ENCODE measurements around the gene TNFSF18.
"Not testable (repeated sequence)": the region's sequence is repeated elsewhere in the genome, so short reads cannot be mapped to it uniquely, and the experiment has no call there.

Gene TNFSF18

GRCh38 chr1:173050865-173051264, at the start of gene TNFSF18:
TSS of gene TNFSF18 (minus strand) at chr1:173050941. CDS start at chr1:173050896, 45 bp downstream.
- Histone ChIP-seq H3K27me3 (ENCODE audit: insufficient read depth, low read length) (no peaks in the 10 kb centered on the region), H3K4me1 (ENCODE audit: insufficient read depth, low read length) (no peaks in the 10 kb centered on the region), H3K9me3 (ENCODE audit: insufficient read depth, low read depth, low read length) (no peaks in the 10 kb centered on the region), H3K36me3 (ENCODE audit: insufficient read depth, low read depth, low read length) (no peaks in the 10 kb centered on the region), H3K4me3 (ENCODE audit: low read length) (no peak within 1 kb of the TSS), H3K9ac (ENCODE audit: low read depth, low read length) (no peak within 1 kb of the TSS), H3K27ac (ENCODE audit: low read length) (no peak within 1 kb of the TSS)

- Histone ChIP-seq H3K9ac (ENCODE audit: low read depth, low read length) (no peak overlapping the region), H3K9me3 (ENCODE audit: insufficient read depth, low read depth, low read length) (no peaks in the 10 kb centered on the region; the same call in 1 of the 2 replicates), H3K27ac (ENCODE audit: low read length) (no peak overlapping the region), H3K4me1 (ENCODE audit: insufficient read depth, low read length) (no peaks in the 10 kb centered on the region), H3K27me3 (ENCODE audit: insufficient read depth, low read length) (no peaks in the 10 kb centered on the region), H3K36me3 (ENCODE audit: insufficient read depth, low read depth, low read length) (no peaks in the 10 kb centered on the region), H3K4me3 (ENCODE audit: low read length) (no peak overlapping the region)
Observed at GRCh38 chr1:173099166-173099565, 48.4 kb upstream of the TNFSF18 start.

- H3K27ac ChIP-seq (ENCODE audit: low read length) = no peak overlapping the region
- H3K4me3 ChIP-seq (ENCODE audit: low read length) = no peak overlapping the region
- H3K36me3 ChIP-seq (ENCODE audit: insufficient read depth, low read depth, low read length) = no peaks in the 10 kb centered on the region
- no peaks in the 10 kb centered on the region for H3K27me3 ChIP-seq (ENCODE audit: insufficient read depth, low read length)
- H3K9ac ChIP-seq (ENCODE audit: low read depth, low read length) = no peak overlapping the region
- no peaks in the 10 kb centered on the region; the same call in 1 of the 2 replicates for H3K9me3 ChIP-seq (ENCODE audit: insufficient read depth, low read depth, low read length)
- no peaks in the 10 kb centered on the region for H3K4me1 ChIP-seq (ENCODE audit: insufficient read depth, low read length)
Observed at GRCh38 chr1:173098117-173098516, 47.4 kb upstream of the TNFSF18 start.

- Histone ChIP-seq H3K27me3 (ENCODE audit: insufficient read depth, low read length) (no peaks in the 10 kb centered on the region), H3K9me3 (ENCODE audit: insufficient read depth, low read depth, low read length) (no peaks in the 10 kb centered on the region), H3K4me1 (ENCODE audit: insufficient read depth, low read length) (no peaks in the 10 kb centered on the region), H3K4me3 (ENCODE audit: low read length) (no peak overlapping the region), H3K36me3 (ENCODE audit: insufficient read depth, low read depth, low read length) (no peaks in the 10 kb centered on the region), H3K27ac (ENCODE audit: low read length) (no peak overlapping the region), H3K9ac (ENCODE audit: low read depth, low read length) (no peak overlapping the region)
Observed at GRCh38 chr1:173097001-173097400, 46.3 kb upstream of the TNFSF18 start.

- H3K4me1 ChIP-seq (ENCODE audit: insufficient read depth, low read length) = no peaks in the 10 kb centered on the region
- H3K9ac ChIP-seq (ENCODE audit: low read depth, low read length) = no peak overlapping the region
- H3K9me3 ChIP-seq (ENCODE audit: insufficient read depth, low read depth, low read length) = no peaks in the 10 kb centered on the region
- H3K4me3 ChIP-seq (ENCODE audit: low read length) = no peak overlapping the region
- no peaks in the 10 kb centered on the region for H3K36me3 ChIP-seq (ENCODE audit: insufficient read depth, low read depth, low read length)
- no peak overlapping the region for H3K27ac ChIP-seq (ENCODE audit: low read length)
- H3K27me3 ChIP-seq (ENCODE audit: insufficient read depth, low read length) = no peaks in the 10 kb centered on the region
Observed at GRCh38 chr1:173095632-173096031, 44.9 kb upstream of the TNFSF18 start.

- Histone ChIP-seq H3K36me3 (ENCODE audit: insufficient read depth, low read depth, low read length) (no peaks in the 10 kb centered on the region), H3K4me1 (ENCODE audit: insufficient read depth, low read length) (no peaks in the 10 kb centered on the region), H3K4me3 (ENCODE audit: low read length) (no peak overlapping the region), H3K9me3 (ENCODE audit: insufficient read depth, low read depth, low read length) (no peaks in the 10 kb centered on the region), H3K27ac (ENCODE audit: low read length) (no peak overlapping the region), H3K9ac (ENCODE audit: low read depth, low read length) (no peak overlapping the region), H3K27me3 (ENCODE audit: insufficient read depth, low read length) (no peaks in the 10 kb centered on the region)
Observed at GRCh38 chr1:173094541-173094940, 43.8 kb upstream of the TNFSF18 start.

- Histone ChIP-seq H3K4me3 (ENCODE audit: low read length) (no peak overlapping the region), H3K9me3 (ENCODE audit: insufficient read depth, low read depth, low read length) (no peaks in the 10 kb centered on the region), H3K4me1 (ENCODE audit: insufficient read depth, low read length) (no peaks in the 10 kb centered on the region), H3K27me3 (ENCODE audit: insufficient read depth, low read length) (no peaks in the 10 kb centered on the region), H3K36me3 (ENCODE audit: insufficient read depth, low read depth, low read length) (no peaks in the 10 kb centered on the region), H3K27ac (ENCODE audit: low read length) (no peak overlapping the region), H3K9ac (ENCODE audit: low read depth, low read length) (no peak overlapping the region)
Observed at GRCh38 chr1:173093691-173094445, 43.1 kb upstream of the TNFSF18 start.

GRCh38 chr1:173084292-173084691, 33.6 kb upstream of the TNFSF18 start:
- Histone ChIP-seq H3K27ac (ENCODE audit: low read length) (no peak overlapping the region), H3K9ac (ENCODE audit: low read depth, low read length) (no peak overlapping the region), H3K9me3 (ENCODE audit: insufficient read depth, low read depth, low read length) (no peaks in the 10 kb centered on the region), H3K4me3 (ENCODE audit: low read length) (no peak overlapping the region), H3K36me3 (ENCODE audit: insufficient read depth, low read depth, low read length) (no peaks in the 10 kb centered on the region), H3K4me1 (ENCODE audit: insufficient read depth, low read length) (no peaks in the 10 kb centered on the region), H3K27me3 (ENCODE audit: insufficient read depth, low read length) (no peaks in the 10 kb centered on the region)

GRCh38 chr1:173082913-173083312, 32.2 kb upstream of the TNFSF18 start:
- Histone ChIP-seq H3K27me3 (ENCODE audit: insufficient read depth, low read length) (no peaks in the 10 kb centered on the region), H3K4me1 (ENCODE audit: insufficient read depth, low read length) (no peaks in the 10 kb centered on the region)

GRCh38 chr1:173074217-173074616, 23.5 kb upstream of the TNFSF18 start:
- not testable (repeated sequence) for H3K4me3 ChIP-seq (ENCODE audit: low read length); H3K27me3 ChIP-seq (ENCODE audit: insufficient read depth, low read length); H3K36me3 ChIP-seq (ENCODE audit: insufficient read depth, low read depth, low read length); H3K27ac ChIP-seq (ENCODE audit: low read length); H3K4me1 ChIP-seq (ENCODE audit: insufficient read depth, low read length); H3K9ac ChIP-seq (ENCODE audit: low read depth, low read length)
- H3K9me3 ChIP-seq (ENCODE audit: insufficient read depth, low read depth, low read length) = peaks cover 12% of the 10 kb centered on the region

More at GRCh38 chr1:173082913-173083312, 32.2 kb upstream of the TNFSF18 start:
- Histone ChIP-seq H3K9ac (ENCODE audit: low read depth, low read length) (no peak overlapping the region), H3K36me3 (ENCODE audit: insufficient read depth, low read depth, low read length) (no peaks in the 10 kb centered on the region), H3K27ac (ENCODE audit: low read length) (no peak overlapping the region), H3K4me3 (ENCODE audit: low read length) (no peak overlapping the region), H3K9me3 (ENCODE audit: insufficient read depth, low read depth, low read length) (no peaks in the 10 kb centered on the region)

GRCh38 chr1:173064011-173064410, 13.3 kb upstream of the TNFSF18 start:
- H3K27ac ChIP-seq (ENCODE audit: low read length) = no peak overlapping the region
- H3K36me3 ChIP-seq (ENCODE audit: insufficient read depth, low read depth, low read length) = no peaks in the 10 kb centered on the region
- H3K4me1 ChIP-seq (ENCODE audit: insufficient read depth, low read length) = no peaks in the 10 kb centered on the region; the same call in 1 of the 2 replicates
- H3K9ac ChIP-seq (ENCODE audit: low read depth, low read length) = no peak overlapping the region
- no peaks in the 10 kb centered on the region for H3K27me3 ChIP-seq (ENCODE audit: insufficient read depth, low read length)
- H3K4me3 ChIP-seq (ENCODE audit: low read length) = no peak overlapping the region
- no peaks in the 10 kb centered on the region for H3K9me3 ChIP-seq (ENCODE audit: insufficient read depth, low read depth, low read length)

- H3K36me3 ChIP-seq (ENCODE audit: insufficient read depth, low read depth, low read length) = no peaks in the 10 kb centered on the region
- H3K9me3 ChIP-seq (ENCODE audit: insufficient read depth, low read depth, low read length) = no peaks in the 10 kb centered on the region
- H3K27me3 ChIP-seq (ENCODE audit: insufficient read depth, low read length) = no peaks in the 10 kb centered on the region
- H3K4me1 ChIP-seq (ENCODE audit: insufficient read depth, low read length) = no peaks in the 10 kb centered on the region; the same call in 1 of the 2 replicates
- no peak overlapping the region for H3K9ac ChIP-seq (ENCODE audit: low read depth, low read length)
- H3K4me3 ChIP-seq (ENCODE audit: low read length) = no peak overlapping the region
- no peak overlapping the region for H3K27ac ChIP-seq (ENCODE audit: low read length)
Observed at GRCh38 chr1:173063171-173063570, 12.4 kb upstream of the TNFSF18 start.

Measured in iPS-20b (cell line).